HepG2 (cell line): ENCODE measurements around the gene ST6GALNAC3. TPM values are rescaled to one million over a fixed set of nuclear protein-coding genes. Genes with fewer than 3 reads are reported as not detected.
"Not testable (repeated sequence)": the region's sequence is repeated elsewhere in the genome, so short reads cannot be mapped to it uniquely, and the experiment has no call there.

Source experiments
- ATAC-seq: fragments of 200-7000 bp; cut with Tn5 transposase; 3 replicates; pipeline ENCODE4 v1.9.1; 2020; ENCODE audit warnings: mild to moderate bottlenecking, moderate library complexity
- BruUV-seq: library from RNA; stranded (reverse); fragments of 400-500 nt; replicated peaks from 2 replicates; lab custom pipeline; 2021; lab: Mats Ljungman, UMichigan
- CTCF ChIA-PET: fragments of 300-600 bp; formaldehyde crosslinking; extraction: SDS; loops from one replicate; lab custom pipeline; 2021; ENCODE audit warnings: low total read pairs, inconsistent platforms, low intra/inter-chr PET ratio; lab: Yijun Ruan, JAX
- POLR2A ChIA-PET: fragments of 350-600 bp; sonication (Branson Sonifier 250); formaldehyde crosslinking; loops from one replicate; lab custom pipeline; 2020; ENCODE audit warnings: antibody characterized with exemption, inconsistent platforms; lab: Yijun Ruan, JAX
- DNase-seq: peaks from one replicate; pipeline ENCODE4 v3.0.0-alpha.2; 2015; ENCODE audit warnings: low spot score
- FAIRE-seq: peaks from 3 replicates; lab custom pipeline; 2011; peaks lifted over from hg19 to GRCh38; lab: Jason Lieb, UNC
- H2AFZ ChIP-seq: one replicate; pipeline ENCODE4 v1.6.1; 2011; ENCODE audit warnings: low read length, inconsistent platforms
- H3K27ac ChIP-seq: fragments of 300-600 bp; 3 replicates; pipeline ENCODE4 v1.8.0; 2011; ENCODE audit warnings: mixed run types, mild to moderate bottlenecking, mixed read lengths, low read length, inconsistent platforms; ENCODE audit not compliant: insufficient read depth; ENCODE audit errors: extremely low read length
- H3K27me3 ChIP-seq, 2 experiments: fragments of 200-600 bp in 1 of 2; 2 replicates in 1 of 2; 3 replicates in 1 of 2; pipeline versions ENCODE4 v1.6.0 to v1.8.0; 2011; ENCODE audit warnings: low read length in 2 of 2, mild to moderate bottlenecking in 2 of 2, moderate library complexity in 2 of 2, inconsistent platforms in 1 of 2; ENCODE audit not compliant: insufficient read depth in 2 of 2, control insufficient read depth in 1 of 2
- H3K36me3 ChIP-seq, 2 experiments: fragments of 200-600 bp in 1 of 2; replicated peaks in 1 of 2; 2 replicates in 1 of 2; 3 replicates in 1 of 2; pipeline versions ENCODE4 v1.5.1 to v1.8.0; 2011; ENCODE audit warnings: low read length in 2 of 2, inconsistent platforms in 1 of 2; ENCODE audit not compliant: insufficient read depth in 2 of 2, control insufficient read depth in 1 of 2
- H3K4me1 ChIP-seq: 2 replicates; pipeline ENCODE4 v1.5.1; 2012; ENCODE audit warnings: low read length, inconsistent platforms; ENCODE audit not compliant: insufficient read depth
- H3K4me2 ChIP-seq: 2 replicates; pipeline ENCODE4 v1.6.0; 2011; ENCODE audit warnings: low read depth, low read length, inconsistent platforms
- H3K4me3 ChIP-seq, 3 experiments: fragments of 200-600 bp in 1 of 3; sonication (generic), shearing (Covaris generic) in 1 of 3; replicated peaks in 1 of 3; 2 replicates each; pipeline ENCODE4 v1.5.1; 2011 to 2016; ENCODE audit warnings: low read length in 3 of 3, inconsistent platforms in 2 of 3, low read depth in 2 of 3, mild to moderate bottlenecking in 2 of 3, control low read depth in 1 of 3, mixed read lengths in 1 of 3; ENCODE audit not compliant: insufficient read depth in 1 of 3
- H3K79me2 ChIP-seq: one replicate; pipeline ENCODE4 v1.6.1; 2011; ENCODE audit warnings: low read length, inconsistent platforms; ENCODE audit not compliant: insufficient read depth
- H3K9ac ChIP-seq: 2 replicates; pipeline ENCODE4 v1.6.0; 2011; ENCODE audit warnings: mild to moderate bottlenecking, low read depth, low read length, inconsistent platforms; ENCODE audit not compliant: insufficient read depth
- H3K9me3 ChIP-seq: 2 replicates; pipeline ENCODE4 v1.5.1; 2012; ENCODE audit warnings: mild to moderate bottlenecking, low read length
- H4K20me1 ChIP-seq: 2 replicates; pipeline ENCODE4 v1.6.0; 2011; ENCODE audit warnings: inconsistent platforms, mild to moderate bottlenecking, low read length, moderate library complexity; ENCODE audit not compliant: insufficient read depth
- CREB1 ChIP-seq, 2 experiments: fragments of 450-650 bp in 1 of 2; IDR thresholded peaks; 2 replicates each; pipeline ENCODE4 v1.6.1; 2016 to 2017; ENCODE audit warnings: control low read depth in 1 of 2, mild to moderate bottlenecking in 1 of 2, missing compliant biosample characterization in 1 of 2, missing genetic modification characterization in 1 of 2
- IKZF1 ChIP-seq: fragments of 450-650 bp; IDR thresholded peaks from 2 replicates; pipeline ENCODE4 v1.7.1; 2016
- ZC3H13 ChIP-seq: sonication (generic); formaldehyde crosslinking; IDR thresholded peaks from 2 replicates; pipeline ENCODE4 v1.8.1; 2023; ENCODE audit warnings: mild to moderate bottlenecking, missing genetic modification reagents, moderate library complexity
- ZIK1 ChIP-seq: sonication (generic); formaldehyde crosslinking; IDR thresholded peaks from 2 replicates; pipeline ENCODE4 v1.5.0; 2020; ENCODE audit warnings: mild to moderate bottlenecking, low read depth, missing genetic modification reagents, borderline replicate concordance
- ZNF44 ChIP-seq: sonication (generic); formaldehyde crosslinking; IDR thresholded peaks from 2 replicates; pipeline ENCODE4 v1.5.1; 2020; ENCODE audit warnings: mild to moderate bottlenecking, missing genetic modification reagents
- WGBS: methylation state at CpG from one replicate; pipeline ENCODE4 v1.1.6; 2017; ENCODE audit warnings: low lambda C conversion rate; 5-methylcytosine and 5-hydroxymethylcytosine counted together
- in situ Hi-C: cut with HindIII; loops from 2 replicates; pipeline ENCODE4 v1.10.0; 2017; ENCODE audit warnings: low pct_unique_long_range_greater_than_20kb; ENCODE audit not compliant: extremely low pct_ligation_motif_present
- intact Hi-C: fragments of 100-400 bp; cut with micrococcal nuclease; formaldehyde crosslinking; loops from one replicate; pipeline ENCODE4 v1.10.0; 2022; ENCODE audit not compliant: unreplicated experiment
- polyA plus RNA-seq, 8 experiments: library from polyadenylated mRNA; depleted of rRNA in 3 of 8; stranded (reverse) in 7 of 8; unstranded in 1 of 8; fragments of >200 nt; fragmentation: Illumina TruSeq in 4 of 8; extraction: Trizol in 4 of 8; gene quantifications; 2 replicates each; pipeline versions ENCODE4 v1.2.1 to v1.2.3, GENCODE V29; 2011 to 2016; ENCODE audit warnings: low read depth in 4 of 8, missing spikeins in 1 of 8, mixed read lengths in 1 of 8; ENCODE audit not compliant: insufficient read depth in 1 of 8
- total RNA-seq, 5 experiments: library from RNA; depleted of rRNA; stranded (reverse); fragments of >200 nt; fragmentation: Illumina TruSeq; extraction: Trizol; gene quantifications; 2 replicates each; pipeline ENCODE4 v1.2.3, GENCODE V29; 2016; ENCODE audit warnings: low read depth in 1 of 5
- TF ChIP-seq, protein P1 (sequence below): sonication (generic); formaldehyde crosslinking; IDR thresholded peaks from 2 replicates; pipeline ENCODE4 v1.8.0; 2022; ENCODE audit warnings: mild to moderate bottlenecking, missing genetic modification reagents; ENCODE audit not compliant: insufficient replicate concordance
- TF ChIP-seq, protein P2 (sequence below): sonication (generic); formaldehyde crosslinking; IDR thresholded peaks from 2 replicates; pipeline ENCODE4 v1.4.0; 2020; ENCODE audit warnings: missing genetic modification reagents, borderline replicate concordance

ST6GALNAC3 gene
- total and polyA plus RNA-seq, 2 of the 13 experiments (the other 11 are each of a cell fraction or from before 2014, with no cell fraction given) = not detected

DNA sequence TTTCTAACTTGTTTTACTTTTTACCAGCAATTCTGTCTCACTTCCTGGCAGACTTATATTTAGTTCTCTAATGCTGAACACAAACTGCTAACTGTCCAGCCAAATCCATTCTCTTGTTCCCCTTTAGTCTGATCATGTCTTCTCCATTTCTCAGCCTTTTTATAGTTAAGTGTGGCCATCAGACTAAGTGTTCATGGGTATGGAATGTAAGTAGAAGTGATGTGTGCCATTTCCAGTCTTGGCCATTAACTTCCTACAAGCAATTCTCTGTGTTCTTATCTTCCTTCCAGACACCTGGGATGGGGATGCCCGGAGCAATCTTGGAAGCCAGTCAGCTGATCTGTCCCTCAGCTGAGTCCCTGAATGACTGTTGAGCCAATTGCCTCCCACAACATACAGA, 165.8 kb downstream of the ST6GALNAC3 start:
- Histone ChIP-seq H3K4me3 (no peak overlapping the region), H3K79me2 (no peaks in the 10 kb centered on the region), H3K4me1 (no peaks in the 10 kb centered on the region), H3K4me2 (no peak overlapping the region), H3K36me3 (no peaks in the 10 kb centered on the region), H3K27ac (no peak overlapping the region), H4K20me1 (no peaks in the 10 kb centered on the region), H3K27me3 (no peaks in the 10 kb centered on the region; a peak in 1 of 5 replicates), H3K9me3 (0 out of 2 replicates have a peak, but pooled peaks cover 4% of the 10 kb centered on the region), H3K9ac (no peak overlapping the region), H2AFZ (no peak overlapping the region)
- TF ChIP-seq ZIK1 (no peak), ZNF44 (CRISPR knock-in tag) (no peak), IKZF1 (no peak), ZC3H13 (CRISPR knock-in tag) (no peak), CREB1 (IDR thresholded peaks at IDR 0.05) (no peak), CREB1 (CRISPR knock-in tag; IDR thresholded peaks at IDR 0.05) (no peak)
- TF ChIP-seq, protein P1, sequence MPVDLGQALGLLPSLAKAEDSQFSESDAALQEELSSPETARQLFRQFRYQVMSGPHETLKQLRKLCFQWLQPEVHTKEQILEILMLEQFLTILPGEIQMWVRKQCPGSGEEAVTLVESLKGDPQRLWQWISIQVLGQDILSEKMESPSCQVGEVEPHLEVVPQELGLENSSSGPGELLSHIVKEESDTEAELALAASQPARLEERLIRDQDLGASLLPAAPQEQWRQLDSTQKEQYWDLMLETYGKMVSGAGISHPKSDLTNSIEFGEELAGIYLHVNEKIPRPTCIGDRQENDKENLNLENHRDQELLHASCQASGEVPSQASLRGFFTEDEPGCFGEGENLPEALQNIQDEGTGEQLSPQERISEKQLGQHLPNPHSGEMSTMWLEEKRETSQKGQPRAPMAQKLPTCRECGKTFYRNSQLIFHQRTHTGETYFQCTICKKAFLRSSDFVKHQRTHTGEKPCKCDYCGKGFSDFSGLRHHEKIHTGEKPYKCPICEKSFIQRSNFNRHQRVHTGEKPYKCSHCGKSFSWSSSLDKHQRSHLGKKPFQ (CRISPR knock-in tag) = no peak
- TF ChIP-seq, protein P2, sequence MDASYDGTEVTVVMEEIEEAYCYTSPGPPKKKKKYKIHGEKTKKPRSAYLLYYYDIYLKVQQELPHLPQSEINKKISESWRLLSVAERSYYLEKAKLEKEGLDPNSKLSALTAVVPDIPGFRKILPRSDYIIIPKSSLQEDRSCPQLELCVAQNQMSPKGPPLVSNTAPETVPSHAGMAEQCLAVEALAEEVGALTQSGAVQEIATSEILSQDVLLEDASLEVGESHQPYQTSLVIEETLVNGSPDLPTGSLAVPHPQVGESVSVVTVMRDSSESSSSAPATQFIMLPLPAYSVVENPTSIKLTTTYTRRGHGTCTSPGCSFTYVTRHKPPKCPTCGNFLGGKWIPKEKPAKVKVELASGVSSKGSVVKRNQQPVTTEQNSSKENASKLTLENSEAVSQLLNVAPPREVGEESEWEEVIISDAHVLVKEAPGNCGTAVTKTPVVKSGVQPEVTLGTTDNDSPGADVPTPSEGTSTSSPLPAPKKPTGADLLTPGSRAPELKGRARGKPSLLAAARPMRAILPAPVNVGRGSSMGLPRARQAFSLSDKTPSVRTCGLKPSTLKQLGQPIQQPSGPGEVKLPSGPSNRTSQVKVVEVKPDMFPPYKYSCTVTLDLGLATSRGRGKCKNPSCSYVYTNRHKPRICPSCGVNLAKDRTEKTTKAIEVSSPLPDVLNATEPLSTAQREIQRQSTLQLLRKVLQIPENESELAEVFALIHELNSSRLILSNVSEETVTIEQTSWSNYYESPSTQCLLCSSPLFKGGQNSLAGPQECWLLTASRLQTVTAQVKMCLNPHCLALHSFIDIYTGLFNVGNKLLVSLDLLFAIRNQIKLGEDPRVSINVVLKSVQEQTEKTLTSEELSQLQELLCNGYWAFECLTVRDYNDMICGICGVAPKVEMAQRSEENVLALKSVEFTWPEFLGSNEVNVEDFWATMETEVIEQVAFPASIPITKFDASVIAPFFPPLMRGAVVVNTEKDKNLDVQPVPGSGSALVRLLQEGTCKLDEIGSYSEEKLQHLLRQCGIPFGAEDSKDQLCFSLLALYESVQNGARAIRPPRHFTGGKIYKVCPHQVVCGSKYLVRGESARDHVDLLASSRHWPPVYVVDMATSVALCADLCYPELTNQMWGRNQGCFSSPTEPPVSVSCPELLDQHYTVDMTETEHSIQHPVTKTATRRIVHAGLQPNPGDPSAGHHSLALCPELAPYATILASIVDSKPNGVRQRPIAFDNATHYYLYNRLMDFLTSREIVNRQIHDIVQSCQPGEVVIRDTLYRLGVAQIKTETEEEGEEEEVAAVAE (CRISPR knock-in tag) = no peak
- WGBS = 0% methylated on average over 1 of the region's 1 CpG
- FAIRE-seq (no peak), ATAC-seq (no peak), DNase-seq (no peak)
- POLR2A ChIA-PET = no interaction called here
- intact Hi-C loops = no loop called here
- in situ Hi-C loops = no loop called here
- BruUV-seq = no TSS peak
- CTCF ChIA-PET = no interaction called here

DNA sequence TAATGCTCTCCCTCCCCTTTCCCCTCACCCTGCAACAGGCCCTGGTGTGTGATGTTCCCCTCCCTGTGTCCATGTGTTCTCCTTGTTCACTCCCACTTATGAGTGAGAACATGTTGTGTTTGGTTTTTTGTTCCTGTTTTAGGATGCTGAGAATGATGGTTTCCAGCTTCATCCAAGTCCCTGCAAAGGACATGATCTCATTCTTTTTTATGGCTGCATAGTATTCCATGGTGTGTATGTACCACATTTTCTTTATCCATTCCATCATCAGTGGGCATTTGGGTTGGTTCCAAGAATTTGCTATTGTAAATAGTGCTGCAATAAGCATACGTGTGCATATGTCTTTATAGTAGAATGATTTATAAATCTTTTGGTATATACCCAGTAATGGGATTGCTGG, 168.0 kb downstream of the ST6GALNAC3 start:
- whole genome bisulfite sequencing = 4% methylated on average over 1 of the region's 1 CpG
- ATAC-seq, H3K27ac ChIP-seq, H3K9ac ChIP-seq, H3K4me1 ChIP-seq, BruUV-seq, intact Hi-C loops, H4K20me1 ChIP-seq, H3K27me3 ChIP-seq, H3K9me3 ChIP-seq, H3K36me3 ChIP-seq, FAIRE-seq, CTCF ChIA-PET, in situ Hi-C loops, H3K79me2 ChIP-seq, H3K4me3 ChIP-seq, DNase-seq, H3K4me2 ChIP-seq, H2AFZ ChIP-seq, POLR2A ChIA-PET: not testable (repeated sequence)
